Right ventricle myocardium inferior (tissue), 1 donor: ENCODE measurements around the gene C1QL4. TPM values are rescaled to one million over a fixed set of nuclear protein-coding genes. Genes with fewer than 3 reads are reported as not detected.
"Not testable (repeated sequence)": the region's sequence is repeated elsewhere in the genome, so short reads cannot be mapped to it uniquely, and the experiment has no call there.

ENCODE experiments used
- ATAC-seq: fragments of 200-7000 bp; cut with Tn5 transposase; one replicate; pipeline ENCODE4 v1.9.1; 2020; ENCODE audit warnings: mild to moderate bottlenecking, moderate library complexity
- DNase-seq: peaks from one replicate; pipeline ENCODE4 v3.0.0; 2021; ENCODE audit errors: missing footprints
- intact Hi-C: fragments of 100-400 bp; cut with DNase I; formaldehyde crosslinking; loops from one replicate; pipeline ENCODE4 v1.11.0; 2022
- long read RNA-seq: library from polyadenylated mRNA; unstranded; transcript quantifications from one replicate; pipeline ENCODE4 v2.0.0, GENCODE V29; 2021
- total RNA-seq: library from RNA; stranded (reverse); fragmentation: NEBNext Ultra II Directional; extraction: Animal tissue kit (Norgen Biotek cat#: 25700); gene quantifications from one replicate; pipeline ENCODE4 v1.2.1, GENCODE V29; 2021
- donor health status: DM: no; HTN: yes; CAD: no; lungs with severe emphysema.

C1QL4 gene
- total RNA-seq, result not detected
- long read RNA-seq, result 0 reads

DNA sequence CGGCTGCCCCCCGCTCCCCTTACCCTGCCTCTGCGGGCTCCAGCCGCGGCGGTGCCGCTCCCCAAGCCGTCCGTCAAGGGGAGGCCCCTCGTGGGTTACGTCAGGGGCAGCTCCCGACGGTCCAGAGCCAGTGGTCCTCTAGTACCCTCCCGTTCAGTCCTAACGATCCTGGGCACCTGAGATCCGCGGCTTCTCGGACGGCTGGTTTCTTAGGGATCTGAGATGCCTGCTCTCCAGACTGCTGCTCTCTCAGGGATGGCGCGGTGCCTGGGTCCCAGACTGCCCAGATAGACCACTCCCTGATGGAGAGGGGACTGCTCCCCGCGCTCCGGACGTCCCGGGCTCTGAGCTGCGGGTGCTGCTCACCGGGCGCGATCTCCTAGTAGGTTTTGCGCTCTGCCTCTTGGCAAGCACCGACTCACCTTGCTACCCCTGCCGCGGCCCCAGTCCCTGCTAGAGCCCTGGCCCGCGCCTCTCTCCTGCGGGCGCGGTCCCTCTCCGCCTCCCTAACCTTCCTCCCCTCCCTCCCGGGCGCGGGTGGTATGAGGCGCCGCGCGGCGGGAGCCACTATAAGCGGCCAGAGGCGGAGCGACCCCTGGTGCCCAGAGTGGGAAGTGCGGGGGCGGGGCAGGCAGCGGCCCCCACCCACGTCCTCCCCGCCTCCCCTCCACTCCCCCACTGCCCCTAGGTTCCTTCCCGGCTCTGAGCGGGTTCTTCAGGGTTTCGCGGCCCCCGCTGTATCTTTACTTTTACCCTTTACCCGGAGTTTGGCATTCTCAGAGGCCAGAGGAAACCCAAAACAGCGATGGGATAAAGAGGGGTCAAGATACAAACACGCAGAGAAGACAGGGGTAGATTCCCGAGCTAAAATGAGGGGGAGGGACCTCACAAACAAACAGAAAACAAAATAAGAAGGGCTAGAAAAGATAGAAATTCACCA is at the start of gene C1QL4:
C1QL4 (minus strand) TSS at position 544 of the 940 bp plus-strand sequence. CDS start 711 bp downstream, outside the sequence.
- peak; percentile 92 for DNase-seq
- peak; percentile 81 for ATAC-seq
- intact Hi-C loops, result loop anchor here (2.0 kb wide), 1 partner anchor 52 kb away; no protein-coding TSS in a partner anchor

DNA sequence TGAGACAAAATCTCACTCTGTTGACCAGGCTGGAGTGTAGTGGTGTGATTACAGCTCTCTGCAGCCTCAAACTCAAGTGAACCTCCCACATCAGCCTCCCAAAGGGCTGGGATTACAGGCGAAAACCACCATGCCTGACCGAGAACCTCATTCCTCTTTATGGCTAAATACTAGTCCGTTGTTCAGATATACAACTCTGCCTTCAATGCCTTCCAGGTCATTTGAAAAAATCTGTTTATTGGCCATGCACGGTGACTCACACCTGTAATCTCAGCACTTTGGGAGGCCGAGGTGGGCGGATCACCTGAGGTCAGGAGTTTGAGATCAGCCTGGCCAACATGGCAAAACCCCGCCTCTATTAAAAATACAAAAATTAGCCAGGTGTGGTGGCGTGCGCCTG is 43.2 kb upstream of the C1QL4 start:
- intact Hi-C loops, ATAC-seq, DNase-seq: not testable (repeated sequence)

DNA sequence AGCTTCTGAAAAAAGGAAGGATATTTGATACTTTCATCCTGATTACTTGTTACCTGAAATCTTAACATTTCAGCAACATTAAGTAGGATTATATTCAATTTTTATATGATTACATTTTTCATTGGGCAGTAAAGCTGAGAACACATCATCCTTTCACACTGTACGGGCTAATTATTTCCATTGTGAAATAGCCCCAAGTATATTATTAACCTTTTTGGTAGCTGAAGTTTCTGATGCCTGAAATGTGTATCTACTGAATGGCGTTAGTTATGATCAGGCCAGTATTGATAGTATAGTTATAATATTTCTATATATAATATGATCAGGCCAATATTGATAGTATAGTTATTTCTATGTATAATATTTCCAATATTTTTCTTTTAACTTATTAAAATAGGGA is 40.4 kb upstream of the C1QL4 start:
- intact Hi-C loops, result no loop called here
- no peak for DNase-seq
- ATAC-seq, result no peak

DNA sequence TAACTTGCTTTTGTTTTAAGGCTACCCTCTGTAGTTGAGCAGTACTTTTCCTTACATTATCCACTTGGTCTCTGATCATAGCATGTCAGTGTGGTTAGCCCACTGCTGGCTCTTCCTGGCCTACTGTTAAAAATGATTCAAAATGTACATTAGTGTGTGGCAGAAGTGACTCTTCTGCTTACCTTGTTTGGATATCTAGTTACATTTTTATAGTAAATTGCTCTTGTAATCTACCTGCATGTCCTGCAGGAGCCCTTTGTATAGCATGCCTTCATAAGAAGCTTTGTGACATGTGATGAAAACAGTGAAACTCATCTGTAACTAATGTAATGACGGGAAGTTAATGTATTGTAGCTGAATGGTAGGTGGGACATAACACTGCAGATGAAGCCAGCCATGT is 38.4 kb upstream of the C1QL4 start:
- intact Hi-C loops, result no loop called here
- DNase-seq, result no peak
- no peak for ATAC-seq

DNA sequence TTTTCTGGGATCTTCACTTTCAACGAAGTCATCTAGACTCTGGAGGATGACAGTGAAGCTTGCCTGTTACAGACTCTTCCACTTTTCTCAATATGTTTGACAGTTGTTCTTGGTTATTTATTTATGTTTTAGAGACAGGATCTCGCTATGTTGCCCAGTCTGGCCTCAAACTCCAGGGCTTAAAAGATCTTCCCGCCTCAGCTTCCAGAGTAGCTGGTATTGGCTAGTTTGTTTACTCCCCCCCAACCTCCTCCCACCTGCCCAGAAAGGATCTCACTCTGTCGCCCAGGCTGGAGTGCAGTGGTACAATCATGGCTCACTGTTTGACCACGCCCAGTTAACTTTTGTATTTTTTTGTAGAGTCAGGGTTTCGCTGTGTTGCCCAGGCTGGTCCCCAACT is 33.6 kb upstream of the C1QL4 start:
- intact Hi-C loops, result no loop called here
- ATAC-seq (no peak), DNase-seq (no peak)

DNA sequence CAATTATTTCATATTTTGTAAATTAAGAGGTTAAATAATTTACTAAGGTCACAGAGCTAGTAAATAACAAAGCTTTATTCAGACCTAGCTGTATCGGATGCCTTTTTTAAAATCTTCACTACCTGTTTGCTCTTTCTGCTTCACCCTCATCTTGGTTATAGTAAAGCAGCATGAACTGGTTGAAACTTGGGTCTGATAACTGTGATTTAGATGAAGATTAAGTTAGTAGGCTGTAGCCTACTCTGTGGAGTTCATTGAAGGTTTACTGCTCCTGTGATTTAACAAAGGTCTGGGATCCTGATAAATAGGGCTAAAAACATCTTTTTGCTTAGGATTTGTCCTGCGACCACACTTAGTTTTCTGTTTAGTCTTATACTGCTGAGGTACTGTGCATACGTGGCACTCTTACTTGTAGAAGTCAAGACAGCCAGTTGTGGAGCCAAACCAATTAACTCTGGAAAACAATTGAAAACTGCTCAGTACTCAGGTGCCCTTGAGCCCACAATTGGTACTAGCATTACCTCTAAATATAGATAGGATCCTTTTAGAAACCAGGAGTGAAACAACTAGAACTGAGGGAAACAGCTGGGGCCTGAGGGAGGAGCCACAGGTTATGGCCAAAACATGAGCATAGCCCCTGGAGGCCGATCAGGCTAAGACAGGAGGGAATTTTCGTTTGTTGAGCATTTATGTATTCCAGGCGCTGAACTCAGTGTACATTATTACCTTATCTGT is 32.6 kb upstream of the C1QL4 start:
- intact Hi-C loops, result no loop called here
- no peak for DNase-seq
- ATAC-seq, result no peak

DNA sequence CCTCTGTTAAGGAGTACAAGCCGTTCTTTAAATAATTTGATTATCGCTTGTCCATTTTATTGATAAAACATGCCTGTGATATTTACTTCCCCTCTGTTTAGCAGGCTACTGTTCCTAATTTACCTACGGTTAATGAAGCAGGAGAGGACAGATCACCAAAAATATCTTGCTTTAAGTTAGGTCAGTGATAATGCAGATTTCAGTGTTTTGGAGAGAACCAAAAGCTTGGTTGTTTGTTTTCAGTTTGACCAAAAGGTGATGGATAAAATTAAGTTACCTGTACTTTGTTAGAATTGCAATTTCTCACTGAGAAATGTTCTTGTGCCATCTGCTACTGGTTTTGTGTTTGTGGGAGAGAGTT is 31.2 kb upstream of the C1QL4 start:
- DNase-seq (no peak), ATAC-seq (no peak)
- intact Hi-C loops, result no loop called here

DNA sequence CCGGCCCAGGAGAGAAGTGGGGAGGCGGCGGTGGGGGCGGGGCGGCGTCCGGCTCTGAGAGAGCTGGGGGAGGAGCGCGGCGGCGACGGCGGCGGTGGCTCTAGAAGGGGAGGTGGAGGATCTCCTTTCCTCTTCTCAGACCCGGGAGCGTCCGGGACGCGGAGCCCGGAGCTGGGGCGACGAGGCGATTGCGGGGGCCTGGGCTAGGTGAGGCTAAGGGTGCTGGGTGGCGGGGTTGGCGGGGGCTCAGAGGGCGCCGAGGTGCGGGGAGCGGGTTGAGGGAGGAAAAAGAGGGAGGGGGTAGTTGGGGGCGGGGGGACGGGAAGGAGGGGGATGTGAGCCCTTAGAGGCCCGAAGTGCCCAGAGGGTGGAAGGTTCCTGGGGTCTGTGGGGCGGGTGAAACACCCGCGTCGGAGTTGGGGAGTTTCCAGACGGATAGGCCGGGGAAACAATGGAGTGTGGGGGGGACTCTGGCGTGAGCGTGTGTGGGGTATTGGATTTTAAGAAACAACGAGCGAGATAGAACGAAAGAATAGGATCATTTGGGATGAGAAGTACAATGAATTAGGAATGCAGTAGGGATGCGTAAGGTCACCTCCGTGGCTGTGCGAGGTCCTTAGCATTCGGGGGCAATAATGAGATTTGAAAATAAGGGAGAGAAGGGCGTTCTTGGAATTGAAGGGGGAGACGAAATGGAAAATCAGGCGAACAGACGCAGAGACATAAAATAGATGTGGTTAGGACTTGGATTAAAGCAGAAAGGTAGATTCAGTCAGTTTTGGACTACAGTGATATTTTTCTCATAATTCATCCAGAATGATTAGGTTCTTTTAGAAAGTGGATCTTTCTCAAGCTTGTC is 30.6 kb upstream of the C1QL4 start, which contains the start of gene SPATS2:
SPATS2 (plus strand) TSS at position 82 of the 859 bp plus-strand sequence. CDS start 93,551 bp downstream, outside the sequence.
- DNase-seq (peak; percentile 96), ATAC-seq (peak; percentile 2)
- intact Hi-C loops, result no loop called here

DNA sequence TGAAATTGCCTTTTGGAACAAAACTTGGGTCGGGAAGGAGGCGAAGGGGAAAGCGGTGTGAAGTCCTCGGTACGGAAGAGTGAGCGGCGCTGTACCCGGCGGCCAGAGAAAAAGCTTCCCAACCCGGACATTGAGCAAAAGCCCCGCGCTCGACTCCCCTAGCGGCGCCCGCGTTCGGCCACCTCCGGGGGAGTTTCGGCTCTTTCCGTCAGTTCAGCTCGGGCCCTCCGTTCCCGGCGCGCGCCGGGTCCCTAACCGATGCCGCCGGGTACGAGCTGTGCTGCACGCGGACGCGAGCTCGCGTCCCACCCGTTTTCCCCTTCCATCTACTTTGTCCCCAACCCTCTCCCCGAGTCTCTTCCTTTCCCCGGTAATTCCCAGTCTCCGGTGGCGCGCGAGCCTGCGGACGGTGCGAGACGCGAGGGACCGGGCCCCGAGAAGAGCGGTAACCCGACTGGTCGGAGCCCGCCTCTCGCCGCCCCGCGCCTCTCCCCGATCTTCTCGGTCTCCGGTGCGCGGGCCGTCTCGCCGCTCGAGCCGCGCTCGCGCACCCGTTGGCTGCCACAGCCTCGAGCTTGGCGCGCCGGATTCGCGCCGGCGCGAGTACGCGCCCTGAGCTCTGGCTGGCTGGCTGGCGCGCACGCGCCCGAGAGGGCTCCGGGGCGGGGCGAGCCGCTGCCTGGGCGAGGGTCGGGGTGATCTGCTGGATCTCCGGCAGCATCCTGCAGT is 29.8 kb upstream of the C1QL4 start:
- peak; percentile 95 for ATAC-seq
- DNase-seq, result peak; percentile 92
- intact Hi-C loops, result no loop called here

DNA sequence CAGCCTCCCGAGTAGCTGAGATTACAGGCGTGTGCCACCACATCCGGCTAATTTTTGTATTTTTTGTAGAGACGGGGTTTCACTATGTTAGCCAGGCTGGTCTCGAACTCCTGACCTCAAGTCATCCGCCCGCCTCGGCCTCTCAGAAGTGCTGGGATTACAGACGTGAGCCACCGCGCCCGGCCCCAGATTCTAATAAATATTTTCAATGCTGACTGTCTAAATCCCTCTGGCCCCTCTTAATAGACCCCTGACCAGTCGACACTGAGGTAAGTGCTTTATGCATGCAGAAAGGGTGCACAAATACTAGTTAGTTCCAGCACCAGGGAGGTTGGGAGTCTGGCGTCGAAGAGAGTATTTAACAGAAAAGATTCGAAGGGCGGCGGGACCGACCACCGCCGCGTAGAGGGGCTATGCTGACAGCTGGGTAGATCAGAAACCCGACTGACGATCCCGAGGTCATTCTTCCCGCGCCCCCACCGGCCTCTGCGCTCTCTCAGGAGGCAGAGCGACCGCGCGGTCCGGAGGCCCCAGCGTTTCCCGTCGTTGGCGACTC is 29.2 kb upstream of the C1QL4 start:
- intact Hi-C loops, result no loop called here
- ATAC-seq (no peak), DNase-seq (no peak)

DNA sequence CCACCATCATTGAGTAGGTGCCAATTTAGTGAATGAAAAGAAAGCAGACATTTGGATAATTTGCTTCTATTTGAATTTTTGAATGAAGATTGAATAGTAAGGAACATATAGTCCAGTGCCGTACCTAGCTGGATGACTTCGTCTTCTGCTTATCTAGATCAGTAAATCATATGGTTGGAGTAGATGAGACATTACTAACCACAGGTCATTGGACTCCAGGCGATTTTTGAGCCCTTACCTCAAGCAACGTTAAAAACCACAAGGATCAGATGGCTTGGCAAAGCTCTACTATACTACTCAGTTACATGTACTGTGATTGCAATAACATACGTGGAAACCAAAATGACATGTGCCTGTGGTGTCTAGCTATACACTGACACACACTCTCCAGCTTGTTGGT is 28.6 kb upstream of the C1QL4 start:
- intact Hi-C loops, result no loop called here

DNA sequence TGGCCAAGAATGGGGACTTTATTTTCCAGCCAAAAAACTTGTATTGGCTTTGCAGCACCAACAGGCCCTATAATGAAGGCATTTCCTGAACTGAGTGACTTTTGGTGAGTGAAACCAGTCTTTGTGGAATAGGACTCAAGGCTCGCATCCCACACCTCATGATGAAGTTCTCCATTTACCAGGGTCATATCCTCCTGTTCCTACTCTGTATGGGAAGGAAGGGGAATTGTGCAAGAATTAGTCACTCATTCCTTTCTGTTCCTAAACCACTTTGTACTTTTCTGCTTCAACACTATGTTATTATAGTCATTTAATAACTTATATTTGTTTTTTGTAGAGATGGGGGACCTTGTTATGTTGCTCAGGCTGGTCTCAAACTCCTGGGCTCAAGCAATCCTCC is 28.0 kb upstream of the C1QL4 start:
- ATAC-seq (no peak), DNase-seq (no peak)
- intact Hi-C loops, result no loop called here

More for the DNA sequence above, 28.6 kb upstream of the C1QL4 start:
- no peak for ATAC-seq
- DNase-seq, result no peak

DNA sequence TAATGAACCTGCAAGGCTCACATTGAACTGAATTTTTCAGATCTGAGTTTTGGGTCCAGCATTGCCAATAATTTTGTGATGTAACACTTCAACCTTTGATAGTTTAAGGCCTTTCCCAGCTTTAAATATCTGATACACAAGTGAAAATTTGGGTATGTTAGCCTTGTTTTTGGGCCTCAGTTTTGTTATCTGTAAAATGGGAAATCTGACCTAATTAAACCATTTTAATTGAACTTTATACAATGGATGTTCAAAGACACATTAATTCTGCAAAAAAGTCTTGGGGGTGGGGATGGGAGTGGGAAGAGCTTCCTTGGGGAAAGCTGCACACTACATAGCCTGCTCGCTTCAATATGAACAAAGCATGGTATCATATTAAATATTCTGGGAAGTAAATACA is 25.1 kb upstream of the C1QL4 start:
- intact Hi-C loops, result no loop called here
- DNase-seq, result no peak
- ATAC-seq, result no peak

DNA sequence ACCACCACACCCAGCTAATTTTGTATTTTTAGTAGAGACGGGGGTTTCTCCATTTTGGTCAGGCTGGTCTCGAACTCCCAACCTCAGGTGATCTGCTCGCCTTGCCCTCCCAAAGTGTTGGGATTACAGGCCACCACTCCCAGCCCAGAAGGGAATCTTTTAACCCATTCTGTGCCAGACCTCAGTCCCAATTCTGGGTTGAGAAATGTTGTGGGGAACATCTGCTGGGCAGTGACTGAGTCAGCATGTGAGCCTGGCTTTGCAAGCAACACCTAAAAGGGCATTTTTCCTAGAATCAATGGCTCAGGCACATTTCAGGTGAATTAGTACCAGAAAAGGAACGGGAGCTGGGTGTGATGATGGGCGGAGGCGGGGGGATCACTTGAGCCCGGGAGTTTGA is 22.7 kb upstream of the C1QL4 start:
- ATAC-seq (no peak), DNase-seq (no peak)
- intact Hi-C loops, result no loop called here

DNA sequence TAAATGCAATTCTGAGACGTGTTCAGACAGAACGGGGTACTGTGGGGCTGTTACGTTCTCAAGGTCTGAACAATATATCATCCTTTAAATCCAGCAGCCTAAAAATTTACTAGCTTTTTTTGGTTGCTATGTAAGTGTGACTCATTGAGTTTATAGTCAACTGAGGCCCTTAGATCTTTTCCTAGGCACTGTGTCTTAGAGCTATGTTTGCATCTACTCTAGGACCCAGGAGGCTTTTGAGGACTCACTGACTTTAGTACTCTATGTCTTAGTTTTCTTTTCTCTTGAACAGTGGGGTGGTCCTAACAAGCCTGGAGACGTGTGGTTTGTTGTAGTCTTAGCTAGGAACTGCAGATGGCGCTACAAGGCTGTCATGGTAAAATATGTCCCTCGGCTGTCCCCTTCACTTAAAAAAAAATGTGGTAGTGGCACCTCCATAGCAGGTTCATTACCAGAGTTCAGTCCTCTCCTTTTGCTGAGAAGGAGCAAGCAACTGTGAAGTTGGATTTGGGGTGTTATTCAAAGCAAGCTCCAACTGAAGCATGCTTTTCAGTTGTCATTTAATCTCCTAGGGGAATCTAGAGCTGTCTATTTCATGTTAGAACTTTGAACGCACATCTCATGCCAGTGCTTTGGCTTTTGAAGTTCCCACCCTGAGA is 21.6 kb upstream of the C1QL4 start:
- no peak for DNase-seq
- intact Hi-C loops, result loop anchor here (1.0 kb wide), 2 partner anchors 156 to 222 kb away; no protein-coding TSS in a partner anchor
- ATAC-seq, result peak; percentile 67

DNA sequence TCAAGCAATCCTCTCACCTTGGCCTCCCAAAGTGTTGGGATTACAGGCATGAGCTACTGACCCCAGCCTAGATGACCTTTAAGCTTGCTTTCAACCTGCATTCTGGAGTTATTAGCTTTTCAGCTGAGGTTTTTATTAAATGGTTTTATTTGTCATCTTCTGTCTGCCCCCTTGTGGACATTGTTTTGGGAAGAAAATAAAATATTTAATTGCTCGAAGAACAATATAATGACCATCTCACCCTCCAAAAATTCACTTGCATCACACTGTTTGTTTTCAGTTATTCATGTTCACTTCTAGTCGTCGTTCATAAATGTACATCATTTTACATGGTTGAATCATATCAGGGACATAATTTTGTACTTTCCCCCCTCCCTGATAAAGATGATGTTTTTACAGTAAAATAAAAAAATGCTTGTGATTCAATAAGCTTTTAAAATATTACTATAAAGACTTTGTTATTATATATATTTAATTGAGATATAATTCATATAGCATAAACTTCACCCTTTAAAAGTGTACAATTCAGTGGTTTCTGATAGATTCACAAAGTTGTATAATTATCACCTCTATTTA is 20.2 kb upstream of the C1QL4 start:
- no peak for ATAC-seq
- intact Hi-C loops, result no loop called here
- no peak for DNase-seq

DNA sequence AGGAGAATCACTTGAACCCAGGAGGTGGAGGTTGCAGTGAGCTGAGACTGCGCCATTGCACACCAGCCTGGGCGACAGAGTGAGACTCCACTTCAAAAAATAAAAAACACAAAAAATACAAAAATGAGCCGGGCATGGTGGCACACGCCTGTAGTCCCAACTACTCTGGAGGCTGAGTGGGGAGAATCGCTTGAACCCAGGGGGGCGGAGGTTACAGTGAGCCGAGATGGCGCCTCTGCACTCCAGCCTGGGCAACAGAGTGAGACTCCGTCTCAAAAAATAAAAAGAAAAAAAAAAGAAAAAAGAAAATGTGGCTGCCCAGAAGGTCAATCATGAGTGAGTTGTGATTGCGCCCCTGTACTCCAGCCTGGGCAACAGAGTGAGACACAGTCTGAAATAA is 18.9 kb upstream of the C1QL4 start:
- intact Hi-C loops, result no loop called here
- DNase-seq (no peak), ATAC-seq (no peak)
